ENCODE data around the gene PLEKHG4B.
"Not testable (repeated sequence)": the region's sequence is repeated elsewhere in the genome, so short reads cannot be mapped to it uniquely, and the experiment has no call there.

The PLEKHG4B gene

DNA sequence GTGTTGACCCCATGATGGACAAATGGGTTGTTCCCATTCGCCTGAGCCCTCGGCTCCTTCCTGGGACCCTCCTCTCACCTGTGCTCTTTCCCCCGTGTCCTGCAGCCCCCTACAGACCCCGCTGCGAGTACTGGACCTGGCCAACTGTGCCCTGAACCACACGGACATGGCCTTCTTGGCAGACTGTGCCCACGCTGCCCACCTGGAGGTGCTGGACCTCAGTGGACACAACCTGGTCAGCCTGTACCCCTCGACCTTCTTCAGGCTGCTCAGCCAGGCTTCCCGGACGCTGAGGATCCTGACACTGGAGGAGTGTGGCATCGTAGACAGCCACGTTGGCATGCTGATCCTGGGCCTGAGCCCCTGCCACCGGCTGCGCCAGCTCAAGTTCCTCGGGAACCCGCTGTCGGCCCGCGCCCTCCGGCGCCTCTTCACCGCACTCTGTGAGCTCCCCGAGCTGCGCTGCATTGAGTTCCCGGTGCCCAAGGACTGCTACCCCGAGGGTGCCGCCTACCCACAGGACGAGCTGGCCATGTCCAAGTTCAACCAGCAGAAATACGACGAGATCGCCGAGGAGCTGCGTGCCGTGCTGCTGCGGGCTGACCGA lies 102.7 kb downstream of the PLEKHG4B start:
- TF ChIP-seq, protein P1, sequence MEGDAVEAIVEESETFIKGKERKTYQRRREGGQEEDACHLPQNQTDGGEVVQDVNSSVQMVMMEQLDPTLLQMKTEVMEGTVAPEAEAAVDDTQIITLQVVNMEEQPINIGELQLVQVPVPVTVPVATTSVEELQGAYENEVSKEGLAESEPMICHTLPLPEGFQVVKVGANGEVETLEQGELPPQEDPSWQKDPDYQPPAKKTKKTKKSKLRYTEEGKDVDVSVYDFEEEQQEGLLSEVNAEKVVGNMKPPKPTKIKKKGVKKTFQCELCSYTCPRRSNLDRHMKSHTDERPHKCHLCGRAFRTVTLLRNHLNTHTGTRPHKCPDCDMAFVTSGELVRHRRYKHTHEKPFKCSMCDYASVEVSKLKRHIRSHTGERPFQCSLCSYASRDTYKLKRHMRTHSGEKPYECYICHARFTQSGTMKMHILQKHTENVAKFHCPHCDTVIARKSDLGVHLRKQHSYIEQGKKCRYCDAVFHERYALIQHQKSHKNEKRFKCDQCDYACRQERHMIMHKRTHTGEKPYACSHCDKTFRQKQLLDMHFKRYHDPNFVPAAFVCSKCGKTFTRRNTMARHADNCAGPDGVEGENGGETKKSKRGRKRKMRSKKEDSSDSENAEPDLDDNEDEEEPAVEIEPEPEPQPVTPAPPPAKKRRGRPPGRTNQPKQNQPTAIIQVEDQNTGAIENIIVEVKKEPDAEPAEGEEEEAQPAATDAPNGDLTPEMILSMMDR (IDR thresholded peaks at IDR 0.05; ENCODE audit: low read depth, low read length), result no peak
- Histone ChIP-seq H3K9me3 (no peaks in the 10 kb centered on the region), H3K27me3 (no peaks in the 10 kb centered on the region), H3K4me3 (ENCODE audit: low read depth, low read length) (no peak overlapping the region), H3K36me3 (no peaks in the 10 kb centered on the region), H3K4me1 (no peaks in the 10 kb centered on the region)
- no peak for DNase-seq

DNA sequence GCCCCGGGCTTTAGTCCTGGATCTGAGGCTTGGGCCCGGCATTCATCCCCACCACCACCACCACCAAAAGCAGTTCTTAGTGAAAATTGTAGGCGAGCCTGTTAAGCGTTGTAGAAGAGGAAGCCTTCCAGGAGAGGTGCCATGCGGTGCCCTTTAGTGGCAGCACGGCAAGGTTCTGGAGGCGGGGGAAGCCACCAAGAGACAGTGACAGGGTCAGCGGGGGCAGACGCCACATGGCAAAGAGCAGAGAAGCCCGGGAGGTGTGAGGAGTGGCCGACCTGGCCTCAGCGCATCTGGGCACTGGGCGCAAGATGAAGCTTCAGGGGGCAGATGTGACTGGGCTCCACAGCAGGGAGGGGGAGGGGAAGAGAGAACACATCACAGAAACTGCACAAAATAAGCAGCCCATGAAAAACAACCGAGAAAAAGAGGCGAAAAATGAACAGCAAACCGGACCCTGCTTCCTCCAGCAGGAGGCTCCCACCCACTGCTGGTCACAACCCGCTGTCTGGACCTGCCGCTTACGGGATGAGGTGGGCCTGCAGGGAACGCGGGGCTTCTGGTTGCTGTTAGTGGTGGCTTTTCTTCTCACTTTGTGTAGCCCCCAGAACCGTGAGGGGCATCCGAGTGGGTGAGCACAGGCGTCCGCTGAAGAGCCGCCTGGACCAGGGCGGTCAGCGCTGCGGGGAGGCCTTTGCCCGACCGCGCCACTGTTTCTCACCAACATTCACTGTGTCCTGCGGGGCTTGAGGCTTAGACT lies 103.6 kb downstream of the PLEKHG4B start:
- Histone ChIP-seq H3K27me3 (no peaks in the 10 kb centered on the region), H3K4me1 (no peaks in the 10 kb centered on the region), H3K9me3 (no peaks in the 10 kb centered on the region), H3K36me3 (no peaks in the 10 kb centered on the region), H3K4me3 (ENCODE audit: low read depth, low read length) (no peak overlapping the region)
- DNase-seq, result no peak
- TF ChIP-seq, protein P1 (IDR thresholded peaks at IDR 0.05; ENCODE audit: low read depth, low read length), result peak; percentile 20; the same call in 1 of the 2 replicates

DNA sequence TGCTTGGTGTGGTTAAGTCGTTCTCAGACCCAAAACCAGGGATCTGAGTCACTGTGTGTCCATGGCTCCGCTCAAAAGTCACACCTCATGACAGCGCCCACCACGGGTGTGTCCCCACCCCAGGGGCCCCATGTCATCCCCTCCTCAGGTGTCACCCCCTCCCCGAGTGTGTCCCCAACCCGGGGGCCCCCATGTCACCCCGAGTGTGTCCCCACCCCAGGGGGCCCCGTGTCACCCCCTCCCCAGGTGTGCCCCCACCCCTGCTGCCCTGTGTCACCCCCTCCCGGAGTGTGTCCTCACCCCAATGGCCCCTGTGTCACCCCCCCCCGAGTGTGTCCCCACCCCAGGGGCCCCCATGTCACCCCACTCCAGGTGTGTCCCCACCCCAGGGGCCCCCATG lies 104.4 kb downstream of the PLEKHG4B start:
- TF ChIP-seq, protein P1 (IDR thresholded peaks at IDR 0.05; ENCODE audit: low read depth, low read length), result no peak
- H3K4me1 ChIP-seq, result no peaks in the 10 kb centered on the region
- H3K27me3 ChIP-seq, result no peaks in the 10 kb centered on the region
- H3K4me3 ChIP-seq (ENCODE audit: low read depth, low read length), result no peak overlapping the region
- H3K36me3 ChIP-seq, result no peaks in the 10 kb centered on the region
- no peak for DNase-seq
- no peaks in the 10 kb centered on the region for H3K9me3 ChIP-seq

DNA sequence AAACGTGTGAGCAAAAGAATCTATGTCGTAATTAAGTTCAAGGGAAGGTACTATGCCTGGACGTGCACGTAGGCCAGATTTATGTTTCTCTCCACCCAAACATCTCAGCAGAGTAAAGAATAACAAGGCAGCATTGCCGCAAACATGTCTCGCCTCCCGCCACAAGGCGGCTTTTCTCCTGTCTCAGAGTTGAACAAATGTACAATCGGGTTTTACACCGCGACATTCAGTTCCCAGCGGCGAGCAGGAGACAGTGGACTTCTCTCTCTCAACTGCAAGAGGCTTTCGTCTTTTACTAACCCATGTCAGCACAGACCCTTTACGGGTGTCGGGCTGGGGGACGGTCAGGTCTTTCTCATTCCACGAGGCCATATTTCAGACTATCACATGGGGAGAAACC lies 105.1 kb downstream of the PLEKHG4B start:
- DNase-seq; H3K36me3 ChIP-seq; H3K4me1 ChIP-seq; H3K9me3 ChIP-seq; H3K27me3 ChIP-seq; H3K4me3 ChIP-seq (ENCODE audit: low read depth, low read length): not testable (repeated sequence)
- TF ChIP-seq, protein P1 (IDR thresholded peaks at IDR 0.05; ENCODE audit: low read depth, low read length), result peak; percentile 6; the same call in 1 of the 2 replicates

DNA sequence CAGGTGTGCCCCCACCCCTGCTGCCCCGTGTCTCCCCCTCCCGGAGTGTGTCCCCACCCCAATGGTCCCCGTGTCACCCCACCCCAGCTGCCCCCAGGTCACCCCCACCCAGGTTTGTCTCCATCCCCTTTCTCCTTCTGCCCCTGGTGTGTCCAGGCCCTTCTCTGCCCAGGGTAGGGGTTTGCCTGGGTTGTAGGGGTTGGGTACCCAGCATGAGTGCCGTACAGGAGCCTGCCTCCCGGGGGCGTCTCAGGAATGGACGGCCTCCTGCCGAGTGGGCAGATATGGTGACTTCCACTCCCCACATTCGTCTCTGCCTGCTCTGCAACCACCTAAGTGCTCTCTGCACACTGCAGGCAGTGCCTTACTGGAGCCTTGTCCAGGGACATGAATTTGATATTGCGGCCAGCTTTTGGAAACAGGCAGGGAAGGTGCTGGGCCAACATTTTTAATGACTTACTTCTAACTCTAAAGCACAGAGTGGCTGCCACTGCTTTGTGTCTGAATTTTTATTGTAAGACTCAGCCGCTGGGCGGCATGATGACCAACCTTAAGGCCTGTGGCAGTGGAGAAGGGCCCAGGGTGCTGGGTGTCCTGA lies 106.0 kb downstream of the PLEKHG4B start:
- TF ChIP-seq, protein P1 (IDR thresholded peaks at IDR 0.05; ENCODE audit: low read depth, low read length), result no peak
- no peaks in the 10 kb centered on the region for H3K27me3 ChIP-seq
- H3K4me3 ChIP-seq (ENCODE audit: low read depth, low read length), result no peak overlapping the region
- no peaks in the 10 kb centered on the region for H3K4me1 ChIP-seq
- DNase-seq, result no peak
- H3K9me3 ChIP-seq, result no peaks in the 10 kb centered on the region
- H3K36me3 ChIP-seq, result no peaks in the 10 kb centered on the region
